ENCODE results near the gene VAMP8. TPM values are rescaled to one million over a fixed set of nuclear protein-coding genes. Genes with fewer than 3 reads are reported as not detected.
A peak's percentile ranks its signal among the peaks of the same experiment; 100 is the strongest.

VAMP8 gene
- total RNA-seq, 6 experiments from 2014 or later = 0.31 to 0.46 (median 0.35) TPM; not detected in 2

- peaks cover 16% of the 10 kb centered on the region for H3K4me1 Mint-ChIP-seq (ENCODE audit: low read depth)
- TF ChIP-seq CTCF (IDR thresholded peaks at IDR 0.05) = no peak
- H3K4me3 Mint-ChIP-seq = no peak overlapping the region
- H3K9me3 Mint-ChIP-seq = no peaks in the 10 kb centered on the region
- H3K27me3 Mint-ChIP-seq (ENCODE audit: insufficient read depth) = peaks cover 7% of the 10 kb centered on the region
- H3K36me3 Mint-ChIP-seq (ENCODE audit: low read depth) = no peaks in the 10 kb centered on the region
- H3K27ac Mint-ChIP-seq = no peak overlapping the region
- no peak for DNase-seq
Observed at GRCh38 chr2:85578243-85579180, 1.1 kb downstream of the VAMP8 start.

GRCh38 chr2:85579266-85579935, 2.0 kb downstream of the VAMP8 start:
- Mint-ChIP-seq H3K27me3 (ENCODE audit: insufficient read depth) (peaks cover 8% of the 10 kb centered on the region), H3K9me3 (no peaks in the 10 kb centered on the region), H3K4me3 (no peak overlapping the region), H3K27ac (no peak overlapping the region), H3K36me3 (ENCODE audit: low read depth) (no peaks in the 10 kb centered on the region), H3K4me1 (ENCODE audit: low read depth) (peaks cover 22% of the 10 kb centered on the region)
- no peak for DNase-seq
- TF ChIP-seq CTCF (IDR thresholded peaks at IDR 0.05) = no peak

GRCh38 chr2:85580206-85580605, 2.8 kb downstream of the VAMP8 start:
- no peak overlapping the region for H3K4me3 Mint-ChIP-seq

GRCh38 chr2:85582492-85582891, 5.1 kb downstream of the VAMP8 start:
- Mint-ChIP-seq H3K4me3 (no peak overlapping the region), H3K27me3 (ENCODE audit: insufficient read depth) (peaks cover 8% of the 10 kb centered on the region), H3K27ac (no peak overlapping the region), H3K9me3 (no peaks in the 10 kb centered on the region), H3K36me3 (ENCODE audit: low read depth) (no peaks in the 10 kb centered on the region), H3K4me1 (ENCODE audit: low read depth) (peaks cover 41% of the 10 kb centered on the region)
- no peak for TF ChIP-seq CTCF (IDR thresholded peaks at IDR 0.05)
- DNase-seq = no peak

More at GRCh38 chr2:85580206-85580605, 2.8 kb downstream of the VAMP8 start:
- Mint-ChIP-seq H3K4me1 (ENCODE audit: low read depth) (peaks cover 29% of the 10 kb centered on the region), H3K9me3 (no peaks in the 10 kb centered on the region), H3K27ac (no peak overlapping the region), H3K36me3 (ENCODE audit: low read depth) (no peaks in the 10 kb centered on the region), H3K27me3 (ENCODE audit: insufficient read depth) (peaks cover 8% of the 10 kb centered on the region)
- TF ChIP-seq CTCF (IDR thresholded peaks at IDR 0.05) = no peak
- no peak for DNase-seq

GRCh38 chr2:85583667-85584353, 6.4 kb downstream of the VAMP8 start:
- DNase-seq = no peak
- no peaks in the 10 kb centered on the region for H3K9me3 Mint-ChIP-seq
- peaks cover 8% of the 10 kb centered on the region for H3K27me3 Mint-ChIP-seq (ENCODE audit: insufficient read depth)
- peak overlapping the region; percentile 81 for H3K27ac Mint-ChIP-seq
- H3K36me3 Mint-ChIP-seq (ENCODE audit: low read depth) = no peaks in the 10 kb centered on the region
- peaks cover 41% of the 10 kb centered on the region for H3K4me1 Mint-ChIP-seq (ENCODE audit: low read depth)
- TF ChIP-seq CTCF (IDR thresholded peaks at IDR 0.05) = no peak
- peak overlapping the region; percentile 81 for H3K4me3 Mint-ChIP-seq
